ENCODE results near the gene WIPF3.
"Not testable (repeated sequence)": the region's sequence is repeated elsewhere in the genome, so short reads cannot be mapped to it uniquely, and the experiment has no call there.

Gene WIPF3

DNA sequence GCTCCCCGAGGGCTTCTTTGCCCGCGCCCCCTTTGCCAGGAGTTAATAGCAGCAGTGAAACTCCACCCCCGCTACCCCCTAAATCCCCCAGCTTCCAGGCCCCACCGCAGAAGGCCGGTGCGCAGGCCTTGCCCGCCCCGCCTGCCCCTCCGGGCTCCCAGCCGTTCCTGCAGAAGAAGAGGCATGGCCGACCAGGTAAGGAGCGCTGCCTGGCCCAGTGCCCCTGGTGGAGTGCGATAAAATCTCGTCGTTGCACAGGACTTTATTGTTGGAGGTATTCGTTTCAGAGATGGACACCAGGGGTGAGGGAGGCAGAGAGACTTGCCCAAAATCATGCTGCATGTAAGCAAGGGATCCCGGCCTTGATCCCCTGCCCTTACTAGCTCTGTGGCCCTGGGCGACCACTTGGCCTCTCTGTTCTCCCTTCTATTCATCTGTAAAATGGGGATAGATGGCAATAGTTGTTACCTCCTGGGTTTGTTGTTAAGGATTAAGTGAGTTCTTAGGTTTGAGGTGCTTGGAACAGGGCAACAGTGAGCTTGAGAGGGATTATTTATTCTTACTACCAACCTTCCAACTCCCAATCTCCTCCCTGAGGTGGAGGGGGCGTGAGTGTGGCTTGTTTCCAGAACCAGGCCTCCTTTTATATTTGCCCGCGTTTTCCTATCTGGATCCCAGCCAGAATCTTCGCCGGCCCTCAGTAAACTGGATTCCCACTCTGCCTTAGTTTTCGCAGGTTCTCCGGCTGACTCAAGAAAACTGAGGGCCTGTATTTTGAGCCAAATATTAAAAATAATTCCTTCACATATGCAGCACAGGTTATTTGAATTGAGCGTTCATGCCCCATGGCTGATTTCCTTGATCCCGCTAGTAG is 78.3 kb downstream of the WIPF3 start:
- H3K27ac Mint-ChIP-seq = no peak overlapping the region
- peak; percentile 50 for DNase-seq
- no peaks in the 10 kb centered on the region for H3K9me3 Mint-ChIP-seq
- peaks cover 19% of the 10 kb centered on the region for H3K4me1 Mint-ChIP-seq
- TF ChIP-seq, protein P1, sequence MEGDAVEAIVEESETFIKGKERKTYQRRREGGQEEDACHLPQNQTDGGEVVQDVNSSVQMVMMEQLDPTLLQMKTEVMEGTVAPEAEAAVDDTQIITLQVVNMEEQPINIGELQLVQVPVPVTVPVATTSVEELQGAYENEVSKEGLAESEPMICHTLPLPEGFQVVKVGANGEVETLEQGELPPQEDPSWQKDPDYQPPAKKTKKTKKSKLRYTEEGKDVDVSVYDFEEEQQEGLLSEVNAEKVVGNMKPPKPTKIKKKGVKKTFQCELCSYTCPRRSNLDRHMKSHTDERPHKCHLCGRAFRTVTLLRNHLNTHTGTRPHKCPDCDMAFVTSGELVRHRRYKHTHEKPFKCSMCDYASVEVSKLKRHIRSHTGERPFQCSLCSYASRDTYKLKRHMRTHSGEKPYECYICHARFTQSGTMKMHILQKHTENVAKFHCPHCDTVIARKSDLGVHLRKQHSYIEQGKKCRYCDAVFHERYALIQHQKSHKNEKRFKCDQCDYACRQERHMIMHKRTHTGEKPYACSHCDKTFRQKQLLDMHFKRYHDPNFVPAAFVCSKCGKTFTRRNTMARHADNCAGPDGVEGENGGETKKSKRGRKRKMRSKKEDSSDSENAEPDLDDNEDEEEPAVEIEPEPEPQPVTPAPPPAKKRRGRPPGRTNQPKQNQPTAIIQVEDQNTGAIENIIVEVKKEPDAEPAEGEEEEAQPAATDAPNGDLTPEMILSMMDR (IDR thresholded peaks at IDR 0.05) = no peak
- peaks cover 10% of the 10 kb centered on the region for H3K36me3 Mint-ChIP-seq (ENCODE audit: low read depth)
- peaks cover 43% of the 10 kb centered on the region for H3K27me3 Mint-ChIP-seq (ENCODE audit: low read depth, poor library complexity)
- peak overlapping the region; percentile 70 for H3K4me3 Mint-ChIP-seq

DNA sequence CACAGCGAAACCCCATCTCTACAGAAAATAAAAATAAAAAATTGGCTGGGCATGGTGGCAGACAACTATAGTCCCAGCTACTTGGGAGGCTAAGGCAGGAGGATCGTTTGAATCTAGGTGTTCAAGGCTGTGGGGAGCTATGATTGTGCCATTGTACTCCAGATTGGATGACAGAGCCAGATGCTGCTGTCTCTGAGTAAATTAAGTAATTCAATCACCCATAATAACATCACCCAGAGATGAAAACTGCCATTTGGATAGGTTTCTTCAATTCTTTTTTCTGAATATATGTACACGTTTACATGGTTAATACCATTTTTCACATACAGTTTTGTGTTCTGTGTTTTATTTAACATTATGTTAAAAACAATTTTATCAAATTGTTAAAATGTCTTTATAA is 79.3 kb downstream of the WIPF3 start:
- H3K27ac Mint-ChIP-seq = no peak overlapping the region
- H3K9me3 Mint-ChIP-seq = no peaks in the 10 kb centered on the region
- peaks cover 36% of the 10 kb centered on the region for H3K27me3 Mint-ChIP-seq (ENCODE audit: low read depth, poor library complexity)
- TF ChIP-seq, protein P1 (IDR thresholded peaks at IDR 0.05) = no peak
- no peak overlapping the region for H3K4me3 Mint-ChIP-seq
- H3K36me3 Mint-ChIP-seq (ENCODE audit: low read depth) = peaks cover 5% of the 10 kb centered on the region
- DNase-seq = no peak
- H3K4me1 Mint-ChIP-seq = peaks cover 19% of the 10 kb centered on the region

DNA sequence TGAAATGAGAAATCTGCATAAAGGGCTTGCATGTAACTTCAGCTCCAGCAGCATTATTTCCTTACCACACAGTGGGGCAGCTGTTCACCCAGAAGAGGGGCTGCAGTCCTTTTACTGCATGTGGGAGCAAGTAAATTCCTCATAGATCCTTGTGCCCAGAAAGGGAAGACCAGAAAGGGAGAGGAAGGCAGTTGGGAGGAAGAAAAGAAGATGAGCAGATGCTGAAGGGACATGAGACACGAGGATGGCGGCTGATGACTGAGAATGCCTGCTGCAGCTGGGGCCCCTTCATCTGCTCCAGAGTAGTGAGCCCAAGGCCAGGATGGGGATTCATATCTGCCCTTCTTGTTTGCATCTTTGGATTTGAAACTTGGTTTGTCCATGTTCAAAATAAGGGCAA is 80.5 kb downstream of the WIPF3 start:
- no peak for DNase-seq
- Mint-ChIP-seq H3K4me1 (peaks cover 16% of the 10 kb centered on the region), H3K4me3 (no peak overlapping the region), H3K36me3 (ENCODE audit: low read depth) (no peaks in the 10 kb centered on the region), H3K27ac (no peak overlapping the region), H3K27me3 (ENCODE audit: low read depth, poor library complexity) (peaks cover 32% of the 10 kb centered on the region), H3K9me3 (no peaks in the 10 kb centered on the region)
- TF ChIP-seq, protein P1 (IDR thresholded peaks at IDR 0.05) = no peak

DNA sequence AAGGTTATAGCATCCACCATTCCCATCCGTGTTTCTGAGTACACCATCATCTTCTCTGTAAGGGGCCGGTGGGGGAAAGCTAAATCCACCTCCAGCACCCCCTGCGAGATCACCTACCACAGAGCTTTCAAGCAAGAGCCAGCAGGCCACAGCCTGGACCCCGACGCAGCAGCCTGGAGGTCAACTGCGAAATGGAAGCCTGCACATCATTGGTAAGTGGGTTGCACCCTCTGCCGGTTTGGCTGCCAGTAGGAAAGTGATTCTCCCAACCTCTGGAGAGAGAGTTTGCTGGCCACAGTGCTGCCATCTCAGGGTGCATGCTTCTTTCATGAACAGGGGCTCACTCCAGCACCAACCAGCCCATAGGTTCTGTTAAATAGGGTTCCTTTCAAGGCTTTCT is 81.7 kb downstream of the WIPF3 start:
- Mint-ChIP-seq H3K4me3 (no peak overlapping the region), H3K36me3 (ENCODE audit: low read depth) (no peaks in the 10 kb centered on the region), H3K27me3 (ENCODE audit: low read depth, poor library complexity) (peaks cover 20% of the 10 kb centered on the region), H3K9me3 (no peaks in the 10 kb centered on the region), H3K4me1 (peaks cover 4% of the 10 kb centered on the region), H3K27ac (no peak overlapping the region)
- TF ChIP-seq, protein P1 (IDR thresholded peaks at IDR 0.05) = no peak
- DNase-seq = no peak

DNA sequence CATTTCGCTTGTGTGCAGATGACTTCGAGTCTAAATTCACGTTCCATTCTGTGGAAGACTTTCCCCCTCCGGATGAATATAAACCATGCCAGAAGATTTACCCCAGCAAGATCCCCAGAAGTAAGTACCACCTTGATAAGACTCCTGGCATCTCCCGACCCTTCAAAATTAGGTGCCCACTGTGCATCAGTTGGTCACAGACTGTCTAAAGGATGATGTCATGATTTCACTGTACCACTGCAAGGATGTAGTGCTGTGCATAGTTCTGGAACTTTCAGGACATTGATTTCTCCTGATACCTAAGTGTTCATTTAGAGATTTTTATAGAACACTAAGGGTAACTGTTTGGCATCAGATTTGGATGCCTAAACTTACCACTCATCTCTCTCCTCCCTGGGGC is 83.0 kb downstream of the WIPF3 start:
- DNase-seq = no peak
- Mint-ChIP-seq H3K9me3 (no peaks in the 10 kb centered on the region), H3K27ac (no peak overlapping the region), H3K4me1 (no peaks in the 10 kb centered on the region), H3K4me3 (no peak overlapping the region), H3K36me3 (ENCODE audit: low read depth) (no peaks in the 10 kb centered on the region), H3K27me3 (ENCODE audit: low read depth, poor library complexity) (peaks cover 11% of the 10 kb centered on the region)
- TF ChIP-seq, protein P1 (IDR thresholded peaks at IDR 0.05) = no peak

DNA sequence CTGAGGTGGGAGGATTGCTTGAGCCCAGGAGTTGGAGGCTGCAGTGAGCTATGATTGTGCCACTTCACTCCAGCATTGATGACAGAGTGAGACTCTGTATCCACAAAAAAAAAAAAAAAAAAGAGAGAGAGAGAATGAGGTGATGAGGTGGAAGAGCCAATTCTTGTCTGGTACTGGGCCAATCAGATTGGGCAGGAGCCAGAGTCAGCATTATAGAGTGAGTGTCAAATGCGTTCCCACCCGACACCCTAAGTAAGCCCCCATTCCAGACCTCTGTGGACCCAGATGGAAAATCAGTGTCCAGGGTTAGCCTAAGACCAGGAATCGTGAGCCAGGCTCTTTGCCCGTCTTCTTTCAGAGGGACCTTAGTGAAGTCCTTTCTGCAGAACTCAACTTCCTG is 83.9 kb downstream of the WIPF3 start:
- peaks cover 2% of the 10 kb centered on the region for H3K36me3 Mint-ChIP-seq (ENCODE audit: low read depth)
- TF ChIP-seq, protein P1 (IDR thresholded peaks at IDR 0.05) = no peak
- H3K4me1 Mint-ChIP-seq = no peaks in the 10 kb centered on the region
- H3K9me3 Mint-ChIP-seq = peaks cover under 1% of the 10 kb centered on the region
- H3K4me3 Mint-ChIP-seq = no peak overlapping the region
- no peak for DNase-seq
- H3K27me3 Mint-ChIP-seq (ENCODE audit: low read depth, poor library complexity) = peaks cover 7% of the 10 kb centered on the region
- H3K27ac Mint-ChIP-seq = no peak overlapping the region

DNA sequence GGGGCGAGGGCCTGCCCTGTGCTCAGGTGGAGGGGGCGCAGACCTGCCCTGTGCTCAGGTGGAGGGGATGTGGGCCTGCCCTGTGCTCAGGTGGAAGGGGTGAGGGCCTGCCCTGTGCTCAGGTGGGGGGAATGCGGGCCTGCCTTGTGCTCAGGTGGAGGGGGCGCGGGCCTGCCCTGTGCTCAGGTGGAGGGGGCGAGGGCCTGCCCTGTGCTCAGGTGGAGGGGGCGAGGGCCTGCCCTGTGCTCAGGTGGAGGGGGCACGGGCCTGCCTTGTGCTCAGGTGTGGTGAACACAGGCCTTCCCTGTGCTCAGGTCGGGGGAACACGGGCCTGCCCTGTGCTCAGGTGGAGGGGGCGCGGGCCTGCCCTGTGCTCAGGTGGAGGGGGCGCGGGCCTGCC is 84.5 kb downstream of the WIPF3 start:
- H3K27me3 Mint-ChIP-seq (ENCODE audit: low read depth, poor library complexity); H3K4me1 Mint-ChIP-seq; H3K9me3 Mint-ChIP-seq; H3K4me3 Mint-ChIP-seq; DNase-seq; H3K27ac Mint-ChIP-seq; H3K36me3 Mint-ChIP-seq (ENCODE audit: low read depth): not testable (repeated sequence)
